Stimulated activated CD4-positive, alpha-beta T cell treated with anti-CD3 and anti-CD28 coated beads, Interleukin-12 subunit alpha, Interleukin-12 subunit beta, amount 100 ng/mL, for 4 hours (primary cell): Measurements from ENCODE around the gene CCNI.
"Not testable (repeated sequence)": the region's sequence is repeated elsewhere in the genome, so short reads cannot be mapped to it uniquely, and the experiment has no call there.

ENCODE experiments used
- DNase-seq: peaks from one replicate; pipeline ENCODE4 v3.0.0-alpha.2; 2020

The CCNI gene

DNA sequence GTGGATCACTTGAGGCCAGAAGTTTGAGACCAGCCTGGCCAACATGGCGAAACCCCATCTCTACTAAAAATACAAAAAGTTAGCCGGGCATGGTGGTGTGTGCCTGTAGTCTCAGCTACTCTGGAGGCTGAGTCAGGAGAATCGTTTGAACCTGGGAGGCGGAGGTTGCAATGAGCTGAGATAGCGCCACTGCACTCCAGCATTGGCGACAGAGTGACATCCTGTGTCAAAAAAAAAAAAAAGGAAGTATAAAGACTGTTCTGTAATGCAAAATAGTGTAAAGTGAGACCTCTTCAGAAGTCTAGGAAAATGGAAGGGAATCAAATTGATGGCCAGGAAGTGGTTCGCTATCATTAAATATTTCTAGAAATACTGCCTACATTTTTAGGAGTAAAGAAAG lies 5.0 kb upstream of the CCNI start:
- not testable (repeated sequence) for DNase-seq

DNA sequence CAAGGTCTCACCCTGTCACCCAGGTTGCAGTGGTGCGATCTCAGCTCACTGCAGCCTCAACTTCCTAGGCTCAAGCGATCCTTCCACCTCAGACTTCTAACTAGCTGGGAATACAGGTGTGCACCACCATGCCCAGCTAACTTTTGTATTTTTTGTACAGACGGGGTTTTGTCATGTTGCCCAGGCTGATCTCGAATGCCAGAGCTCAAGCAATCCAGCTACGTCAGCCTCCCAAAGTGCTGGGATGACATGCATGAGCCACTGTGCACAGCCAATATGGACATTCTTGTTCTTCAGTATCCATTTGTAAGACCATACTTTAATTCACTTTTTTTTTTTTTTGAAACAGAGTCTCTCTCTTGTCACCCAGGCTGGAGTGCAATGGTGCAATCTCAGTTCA lies 3.5 kb upstream of the CCNI start:
- no peak for DNase-seq

DNA sequence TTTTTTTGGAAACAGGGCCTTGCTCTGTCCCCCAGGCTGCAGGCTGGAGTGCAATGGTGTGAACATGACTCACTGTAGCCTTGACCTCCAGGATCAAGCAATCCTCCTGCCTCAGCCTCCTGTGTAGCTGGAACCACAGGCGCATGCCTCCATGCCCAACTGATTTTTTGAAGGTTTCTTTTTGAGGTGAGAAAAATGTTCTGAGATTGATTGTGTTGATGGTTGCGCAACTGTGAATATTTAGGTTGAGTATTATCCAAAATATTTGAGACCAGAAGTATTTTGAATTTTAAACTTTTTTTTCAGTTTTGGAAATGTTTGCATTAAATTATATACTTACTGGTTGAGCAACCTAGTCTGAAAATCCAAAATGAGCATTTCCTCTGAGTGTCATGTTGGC lies 2.6 kb upstream of the CCNI start:
- DNase-seq, result no peak

DNA sequence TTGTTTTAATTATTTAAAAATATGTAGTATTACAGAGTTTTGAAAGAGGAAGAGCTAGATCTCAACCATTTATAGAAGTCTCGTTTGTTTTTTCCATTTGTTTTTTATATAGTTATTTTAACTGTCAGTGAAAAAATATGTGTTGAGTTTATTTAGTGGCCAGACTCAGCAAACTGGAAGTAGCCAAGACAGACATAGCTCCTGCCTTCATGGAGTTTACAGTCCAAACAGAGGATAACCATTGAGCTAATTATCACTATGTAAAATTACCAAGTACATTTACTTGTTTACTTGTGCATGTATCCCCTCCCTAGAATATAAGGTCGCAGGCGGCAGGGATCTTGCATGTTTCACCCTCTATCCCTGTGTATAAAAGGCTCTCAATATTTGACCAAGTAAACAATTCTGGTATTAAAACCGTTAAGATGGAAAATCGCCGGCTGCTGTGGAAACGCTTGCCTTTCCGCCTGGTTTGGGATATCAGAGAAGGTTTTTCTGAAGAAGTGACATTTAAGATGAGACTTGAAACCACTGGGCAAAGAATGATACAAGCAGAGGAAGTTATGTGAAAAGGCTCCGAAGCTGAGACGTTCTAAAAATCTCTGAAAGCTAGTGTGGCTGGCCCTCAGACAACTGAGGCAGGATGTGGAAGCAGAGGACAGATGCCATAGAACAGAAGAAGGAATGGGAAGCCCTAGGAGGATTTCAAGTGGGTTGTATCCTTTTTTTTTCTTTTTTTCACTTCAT lies 1.3 kb upstream of the CCNI start:
- DNase-seq, result no peak

DNA sequence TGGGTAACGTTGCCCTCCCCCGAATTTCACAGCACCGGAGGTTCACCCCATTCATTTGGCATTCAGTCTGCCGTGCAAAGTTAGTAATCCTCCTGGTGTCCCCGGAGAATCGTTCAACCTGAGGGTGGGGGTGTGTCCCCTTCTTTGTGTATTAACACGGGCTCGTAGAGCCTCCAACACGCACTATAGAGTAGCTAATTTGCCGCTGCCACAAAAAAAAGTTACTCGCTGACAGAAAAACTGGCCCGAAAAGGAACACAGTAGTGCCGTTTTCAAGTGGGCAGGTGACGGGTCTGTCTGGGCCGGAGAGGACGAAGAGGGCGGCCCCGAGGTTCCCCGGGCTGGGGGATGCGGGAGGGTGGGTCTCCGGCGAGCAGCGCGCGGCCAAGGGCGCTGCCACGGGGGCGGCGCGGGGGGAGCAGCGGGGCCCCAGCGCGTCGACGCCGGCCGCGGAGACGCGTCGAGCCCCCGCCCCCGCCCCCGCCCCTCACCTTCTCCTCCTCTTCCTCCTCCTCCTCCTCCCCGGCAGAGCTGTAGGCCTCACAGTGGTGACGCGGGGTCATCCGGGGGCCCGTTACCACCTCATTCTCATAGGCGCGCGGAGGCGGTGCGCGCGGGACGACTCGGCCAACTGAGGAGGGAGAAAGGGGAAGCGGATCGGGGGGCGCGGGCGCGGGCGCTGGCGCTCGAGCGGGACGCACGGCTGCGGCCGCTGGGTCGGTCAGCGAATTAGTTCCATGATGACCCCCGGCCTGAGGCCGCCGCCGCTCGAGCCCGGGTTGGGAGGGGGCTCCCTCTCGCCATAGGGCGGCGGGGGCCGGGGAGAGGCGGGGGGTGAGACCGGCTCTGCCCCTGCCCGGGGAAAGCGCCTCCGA lies 571 bp downstream of the CCNI start:
- DNase-seq, result peak; percentile 67

DNA sequence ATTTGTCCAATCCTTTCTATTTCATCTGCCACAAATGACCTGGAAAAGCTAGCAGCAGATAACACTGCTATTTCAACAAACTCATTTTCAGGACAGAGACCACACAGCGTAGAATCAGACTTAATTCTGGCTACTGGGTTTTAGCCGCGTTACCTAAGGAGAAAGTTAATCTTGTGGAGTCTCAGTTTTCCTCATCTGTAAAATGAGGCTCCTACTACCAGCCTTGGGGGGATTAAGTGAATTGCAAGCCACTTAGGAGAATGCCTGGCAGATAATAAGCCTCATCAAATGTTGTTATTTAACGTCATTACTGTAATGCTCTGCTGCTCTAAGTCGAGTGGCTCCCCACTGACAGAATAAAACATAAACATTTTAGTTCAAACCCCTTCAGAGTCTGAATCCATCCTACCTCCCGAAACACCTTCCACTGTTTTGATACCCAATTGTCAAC lies 1.4 kb downstream of the CCNI start:
- no peak for DNase-seq

DNA sequence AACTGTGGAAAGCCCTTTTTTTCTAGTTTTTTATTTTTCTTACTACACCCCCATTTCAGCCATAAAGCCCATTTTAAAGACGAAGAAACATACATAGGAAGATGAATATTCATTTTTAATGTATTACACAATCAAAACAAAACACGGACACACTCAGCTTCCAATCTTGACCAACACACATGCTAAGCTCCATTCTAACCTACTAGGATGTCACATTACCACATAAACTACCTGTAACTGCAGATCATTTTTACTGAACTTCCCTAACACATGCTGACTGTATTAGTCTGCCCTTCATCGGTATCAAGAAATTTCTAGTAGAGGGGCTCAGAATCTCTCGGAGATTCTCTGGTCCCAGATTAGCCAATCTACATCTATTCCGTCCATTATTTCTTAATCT lies 1.8 kb downstream of the CCNI start:
- no peak for DNase-seq

DNA sequence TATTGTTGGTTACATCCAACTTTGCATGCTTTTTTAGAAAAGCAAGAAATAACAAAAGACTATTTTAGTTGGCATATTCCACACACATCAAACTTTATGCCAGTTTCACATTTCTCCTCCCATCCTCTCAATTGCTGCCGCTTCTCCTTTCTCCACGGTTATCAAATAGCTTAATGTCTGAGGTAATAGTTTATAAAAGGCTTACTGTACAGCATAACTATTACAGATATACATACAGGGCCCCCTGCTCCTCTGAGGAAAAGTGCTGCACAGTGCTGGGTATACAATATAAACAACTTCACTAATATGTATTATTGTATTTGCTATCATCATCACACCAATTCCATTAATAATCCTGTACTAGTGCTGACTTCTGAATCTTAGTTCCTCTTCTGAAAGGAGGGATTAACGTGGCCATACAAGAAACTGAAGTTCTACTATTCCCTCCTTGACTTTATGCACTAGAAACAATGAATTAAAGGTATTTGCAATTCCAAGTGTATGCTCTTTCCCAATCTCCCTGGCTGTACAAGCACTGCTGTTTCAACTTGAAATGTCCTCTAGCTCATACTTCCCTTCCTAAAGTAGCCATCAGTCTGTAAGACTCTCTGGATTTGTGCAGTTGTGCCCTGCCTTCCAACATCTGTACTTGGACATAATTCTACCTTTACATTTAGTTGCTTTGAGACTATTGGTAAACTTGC lies 2.5 kb downstream of the CCNI start:
- no peak for DNase-seq

DNA sequence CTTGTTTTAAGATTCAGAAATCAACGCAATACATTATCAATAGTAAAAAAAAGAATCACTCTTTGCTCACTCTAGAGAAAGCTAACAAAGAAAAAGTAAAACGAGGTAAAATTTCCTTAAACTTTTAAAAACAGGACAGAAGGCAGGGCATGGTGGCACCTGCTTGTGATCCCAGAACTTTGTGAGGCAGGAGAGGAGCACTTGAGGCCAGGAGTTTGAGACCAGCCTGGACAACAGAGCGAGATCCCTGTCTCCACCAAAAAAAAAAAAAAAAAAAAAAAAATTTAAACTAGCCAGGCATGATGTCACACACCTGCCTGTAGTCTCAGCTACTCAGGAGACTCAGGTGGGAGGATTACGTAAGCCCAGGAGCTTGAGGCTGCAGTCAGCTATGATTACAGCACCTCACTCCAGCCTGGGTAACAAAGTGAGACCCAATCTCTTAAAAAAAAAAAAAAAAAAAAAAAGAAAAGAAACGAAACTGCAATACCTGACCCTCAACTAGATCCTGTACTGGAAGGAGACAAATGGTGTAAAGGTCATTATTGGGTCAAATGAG lies 3.5 kb downstream of the CCNI start:
- DNase-seq, result no peak

DNA sequence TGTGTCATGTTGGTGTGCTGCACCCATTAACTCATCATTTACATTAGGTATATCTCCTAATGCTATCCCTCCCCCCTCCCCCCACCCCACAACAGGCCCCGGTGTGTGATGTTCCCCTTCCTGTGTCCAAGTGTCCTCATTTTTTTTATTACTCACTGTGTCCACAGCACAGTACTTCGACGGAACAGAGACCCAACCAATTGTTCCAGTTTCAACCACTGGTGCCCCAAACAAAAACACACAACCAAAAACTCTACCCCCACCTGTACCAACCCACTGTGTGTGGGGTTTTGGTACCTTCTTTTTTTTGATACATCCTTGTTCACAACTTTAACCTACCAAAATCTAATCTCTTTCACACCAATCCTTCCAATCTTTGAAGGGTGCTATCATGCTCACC lies 6.3 kb downstream of the CCNI start:
- not testable (repeated sequence) for DNase-seq

DNA sequence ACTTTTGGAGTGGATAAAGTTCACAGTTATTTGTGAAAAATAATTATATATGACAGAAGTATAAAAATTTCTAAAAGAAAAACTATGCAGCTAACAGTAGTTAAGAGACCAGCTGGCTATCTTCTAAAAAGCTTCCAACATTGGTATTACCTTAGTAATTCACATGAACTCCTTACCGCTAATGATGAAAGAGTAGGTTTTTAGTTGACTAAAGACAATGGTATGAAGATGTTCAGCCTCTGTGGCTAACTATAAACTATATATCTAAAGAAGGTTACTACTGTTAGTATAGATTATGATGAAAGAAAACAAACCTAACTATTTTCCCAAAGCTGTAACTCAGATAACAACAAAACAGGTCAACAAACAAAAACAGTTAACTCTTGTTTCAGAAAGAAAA lies 10.4 kb downstream of the CCNI start:
- no peak for DNase-seq

DNA sequence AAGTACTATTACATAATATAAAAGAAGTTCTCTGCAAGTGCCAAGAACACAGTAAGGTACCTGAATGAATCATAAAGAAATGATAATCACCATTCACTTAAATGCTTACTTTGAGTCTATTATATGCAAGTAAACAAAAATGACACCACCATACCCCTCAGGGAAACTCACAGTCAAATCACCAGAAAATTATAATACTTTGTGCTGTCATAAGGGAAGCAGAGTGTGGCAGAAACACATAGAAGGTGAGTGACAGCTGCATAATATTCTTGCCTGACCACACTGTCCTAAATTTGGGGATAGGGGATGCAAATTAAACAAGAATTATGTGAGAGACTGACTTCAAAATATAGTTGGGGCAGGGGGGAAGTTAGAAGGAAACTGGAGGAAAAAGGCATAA lies 12.9 kb downstream of the CCNI start:
- DNase-seq, result no peak

DNA sequence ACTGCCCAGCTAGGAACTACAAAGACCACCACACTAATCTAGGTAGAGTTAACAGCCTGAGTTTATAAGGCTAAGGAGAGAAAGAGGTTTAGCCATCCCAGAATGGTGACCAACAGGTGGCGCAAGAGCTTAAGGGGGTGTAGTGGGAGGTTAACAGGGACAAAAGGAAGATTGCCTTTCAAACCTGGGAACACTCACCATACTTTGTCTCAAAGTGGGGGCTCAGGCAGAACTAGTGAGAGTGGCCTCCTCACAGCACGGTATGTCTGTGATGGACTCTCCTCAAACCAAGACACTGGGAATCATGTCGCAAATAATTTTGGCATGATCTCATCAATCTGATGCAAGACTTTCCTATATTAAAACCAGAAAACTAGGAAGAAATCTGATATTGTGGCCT lies 23.4 kb downstream of the CCNI start:
- peak; percentile 67 for DNase-seq

DNA sequence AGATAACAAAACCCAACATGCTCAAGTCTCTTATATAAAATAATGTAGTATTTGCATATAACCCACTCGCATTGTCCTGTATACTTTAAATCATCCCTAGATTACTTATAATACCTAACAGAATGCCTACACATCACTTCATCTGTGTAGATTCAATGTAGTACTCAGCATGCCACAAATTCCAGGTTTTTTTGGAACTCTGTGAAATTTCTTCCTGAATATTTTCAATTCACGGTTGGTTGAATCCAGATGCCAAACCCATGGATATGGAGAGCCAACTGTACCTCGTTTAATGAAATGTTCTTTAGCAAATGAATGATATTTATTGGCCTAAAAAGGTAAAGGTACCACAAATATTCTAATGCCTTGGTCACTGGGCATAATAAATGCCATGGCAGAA lies 24.8 kb downstream of the CCNI start:
- DNase-seq, result no peak

DNA sequence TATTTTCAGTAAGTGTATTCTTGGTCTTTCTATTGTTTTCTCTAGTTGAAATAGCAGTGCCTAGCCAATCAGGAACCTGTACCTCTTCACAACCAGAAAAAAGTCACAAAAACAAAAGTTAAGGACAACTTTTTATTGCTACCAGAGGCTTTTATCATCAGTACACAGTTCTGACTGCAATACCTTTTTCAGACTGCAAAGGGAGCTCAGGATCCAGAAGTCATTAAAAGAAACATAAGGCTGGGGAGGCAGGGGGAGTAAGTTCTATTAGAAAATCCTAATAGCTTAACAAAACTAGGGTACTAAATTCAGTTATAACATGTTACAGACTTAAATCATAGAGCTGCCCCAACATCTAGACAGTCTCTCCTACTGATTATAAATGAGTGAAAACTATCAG lies 28.8 kb downstream of the CCNI start:
- no peak for DNase-seq

DNA sequence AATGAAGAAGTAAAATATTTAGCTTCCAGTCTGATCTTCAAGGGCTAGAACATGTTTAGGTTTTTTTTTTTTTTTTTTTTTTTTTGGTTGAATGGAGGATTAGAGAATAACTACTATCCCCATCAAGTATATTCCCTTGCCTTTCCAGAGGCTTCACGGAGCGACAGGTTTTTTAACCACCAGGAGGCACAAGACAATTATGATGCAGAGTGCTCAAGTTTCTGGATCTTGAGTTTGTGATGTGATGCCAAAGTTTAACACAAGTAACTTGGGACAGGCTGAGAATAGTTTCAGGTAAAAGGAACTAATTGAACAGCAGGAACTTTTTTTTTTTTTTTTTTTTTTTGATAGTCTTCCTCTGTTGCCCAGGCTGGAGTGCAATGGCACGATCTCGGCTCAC lies 30.3 kb downstream of the CCNI start:
- DNase-seq, result no peak

DNA sequence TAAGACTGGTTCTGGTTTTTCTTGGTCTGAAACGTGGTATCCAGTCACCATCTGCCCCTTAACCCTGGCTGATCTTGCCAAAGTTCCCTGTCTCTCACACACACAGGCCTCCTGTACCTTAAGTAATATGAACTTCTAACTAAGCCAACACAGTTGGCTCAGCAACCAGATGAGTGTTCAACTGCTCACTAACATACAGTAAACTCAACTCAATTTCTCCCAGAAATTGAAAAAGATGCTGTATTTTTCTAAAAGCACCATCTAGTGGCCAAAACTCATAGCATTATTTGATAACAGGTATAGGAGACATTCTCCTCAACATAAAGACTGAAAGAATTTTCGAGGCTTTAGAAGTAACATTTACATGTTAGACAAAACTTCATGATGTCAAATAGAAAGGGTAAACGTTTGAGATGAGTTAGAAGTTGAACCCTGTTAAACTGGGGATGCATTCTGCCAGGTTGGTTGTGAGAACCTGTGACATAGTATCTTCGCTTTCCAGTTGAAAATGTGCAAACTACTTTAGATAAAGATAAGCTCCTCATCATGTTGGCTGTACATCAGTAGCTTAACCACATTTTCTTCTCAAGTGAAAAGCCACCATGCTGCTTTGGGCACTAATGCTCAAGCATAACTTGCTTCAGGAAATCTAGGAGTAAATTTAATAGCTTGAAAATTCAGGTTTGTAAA lies 31.2 kb downstream of the CCNI start:
- no peak for DNase-seq

DNA sequence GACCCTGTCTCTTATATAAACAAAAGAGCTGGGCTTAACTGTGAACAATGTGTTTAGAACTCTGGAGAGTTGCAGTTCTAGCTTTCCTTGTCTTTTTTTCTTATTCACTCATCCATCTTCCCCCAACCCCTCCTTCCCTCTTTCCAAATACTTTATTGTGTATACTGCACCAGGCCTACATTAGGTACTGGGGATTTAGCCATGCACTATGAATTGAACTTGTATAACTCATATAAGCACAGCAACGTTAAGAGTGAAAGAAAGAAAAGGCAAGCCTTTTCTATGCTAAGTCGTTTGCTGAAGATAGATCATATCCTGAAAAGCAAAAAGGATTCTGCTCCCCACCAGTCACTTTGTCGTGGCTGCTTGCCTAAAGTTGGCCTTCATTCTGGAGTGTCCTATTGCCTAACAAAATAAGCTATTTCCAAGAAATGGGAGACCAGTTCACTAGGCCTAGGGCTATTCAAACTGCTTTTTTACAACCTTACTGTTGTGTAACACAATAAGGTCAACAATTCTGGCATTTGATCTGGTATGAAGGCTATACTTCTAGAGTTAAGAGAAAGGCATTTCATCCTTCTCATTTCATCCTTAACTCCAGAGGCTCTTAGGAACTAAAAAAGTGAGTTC lies 32.2 kb downstream of the CCNI start:
- no peak for DNase-seq

DNA sequence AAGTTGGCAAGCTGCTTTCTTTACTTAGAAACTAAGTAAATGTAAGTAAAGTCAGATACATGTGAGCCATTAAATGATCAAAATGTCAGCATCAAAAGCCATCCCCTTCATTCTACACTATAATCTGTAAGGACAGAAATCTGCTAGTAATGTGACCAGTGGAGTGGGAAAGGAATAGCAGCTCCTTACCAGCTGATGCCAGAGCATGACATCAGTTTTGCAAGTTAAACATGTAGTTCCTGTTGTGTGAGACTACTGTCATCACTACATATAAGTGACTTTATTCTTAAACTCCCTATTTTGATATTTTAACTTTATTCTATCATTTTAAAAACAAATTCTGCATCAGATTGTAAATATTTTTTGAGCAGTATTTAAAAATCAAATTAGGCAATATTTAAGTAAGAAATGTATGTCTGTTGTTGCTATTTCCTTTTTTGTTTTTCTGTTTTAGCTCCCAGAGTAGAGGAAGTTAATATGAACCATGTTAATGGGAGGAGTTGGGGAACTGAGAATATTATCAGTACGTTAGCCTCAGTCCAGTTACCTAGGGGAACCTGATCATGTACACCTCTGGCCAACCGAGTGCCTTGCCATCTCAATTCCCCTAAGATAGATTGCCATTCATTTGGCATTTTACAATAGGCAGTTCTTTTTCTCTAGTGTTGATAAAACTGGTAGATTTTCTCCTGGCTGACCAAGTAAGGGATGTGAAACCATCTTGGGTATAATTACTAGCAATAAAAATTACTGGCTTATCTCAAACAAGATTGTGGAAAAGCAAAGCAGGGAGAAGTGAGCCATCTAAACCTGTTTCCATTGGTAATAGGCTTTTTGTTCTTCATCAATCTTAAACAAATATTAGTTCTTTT lies 34.7 kb downstream of the CCNI start:
- no peak for DNase-seq

DNA sequence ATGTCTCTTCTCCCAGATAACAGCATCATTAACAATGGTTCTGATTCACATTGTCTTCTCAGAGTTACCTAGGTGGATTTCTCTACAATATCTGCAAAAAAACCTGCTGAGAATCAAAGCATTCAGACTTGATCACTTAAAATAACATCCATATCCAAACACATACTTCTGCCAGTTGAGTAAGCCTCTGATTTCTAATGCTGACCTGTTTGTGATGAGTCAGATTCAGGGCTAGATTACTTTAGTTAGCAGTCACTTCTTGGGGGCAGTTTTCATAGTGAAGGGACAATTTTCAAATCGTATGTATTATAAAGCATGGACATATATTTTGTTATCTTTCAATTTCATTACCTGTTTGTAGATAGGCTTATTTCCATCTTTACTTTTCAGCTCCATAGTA lies 35.5 kb downstream of the CCNI start:
- no peak for DNase-seq

DNA sequence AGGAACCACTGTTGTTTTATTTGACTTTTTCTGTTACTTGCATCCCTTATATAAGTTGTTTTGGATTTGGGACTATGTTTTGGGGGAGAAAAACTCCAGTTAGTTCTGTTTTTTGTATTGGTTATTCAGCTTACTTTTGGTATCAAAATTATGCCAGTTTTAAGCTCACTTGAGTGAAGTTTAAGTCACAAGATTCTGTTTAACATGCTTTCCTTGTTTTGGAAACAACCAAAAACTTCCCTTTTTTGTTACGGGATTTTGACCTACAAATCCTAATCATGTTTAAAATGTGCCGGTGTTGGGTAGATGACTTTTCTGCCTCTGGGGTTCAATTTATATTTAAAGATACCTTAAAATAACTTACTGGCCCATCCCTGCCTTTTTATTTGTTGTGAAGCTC lies 36.0 kb downstream of the CCNI start:
- no peak for DNase-seq
